HG02973 (cell line): ENCODE data around the gene DIABLO.
"Not testable (repeated sequence)": the region's sequence is repeated elsewhere in the genome, so short reads cannot be mapped to it uniquely, and the experiment has no call there.

Experiments
- ATAC-seq: cut with Tn5 transposase; IDR thresholded peaks from one replicate; pipeline ENCODE4 v1.9.1; 2021; ENCODE audit warnings: moderate library complexity; ENCODE audit not compliant: unreplicated experiment

DIABLO gene

GRCh38 chr12:122190842-122191668 is 34.8 kb downstream of the DIABLO start:
- ATAC-seq = no peak

- ATAC-seq = no peak
These were observed 36.0 kb downstream of the DIABLO start for GRCh38 chr12:122189626-122190475.

- ATAC-seq = no peak
These were observed 38.4 kb downstream of the DIABLO start for GRCh38 chr12:122187466-122187865.

- no peak for ATAC-seq
These were observed 40.3 kb downstream of the DIABLO start for GRCh38 chr12:122185494-122186082.

GRCh38 chr12:122185079-122185478 is 40.8 kb downstream of the DIABLO start:
- ATAC-seq = no peak

GRCh38 chr12:122184517-122184916 is 41.3 kb downstream of the DIABLO start:
- no peak for ATAC-seq

- no peak for ATAC-seq
These were observed 42.3 kb downstream of the DIABLO start for GRCh38 chr12:122183588-122183940.

GRCh38 chr12:122182887-122183587 is 42.8 kb downstream of the DIABLO start, which contains the start of gene LRRC43:
TSS of gene LRRC43 (plus strand) at chr12:122183123. CDS start at chr12:122183145, 22 bp downstream.
- no peak for ATAC-seq

- ATAC-seq = not testable (repeated sequence)
These were observed 49.4 kb downstream of the DIABLO start for GRCh38 chr12:122176473-122176872.

- ATAC-seq = no peak
These were observed 51.6 kb downstream of the DIABLO start, which contains the start of gene IL31 for GRCh38 chr12:122174155-122174845. TSS of gene IL31 (minus strand) at chr12:122174221. CDS start at chr12:122174172, 49 bp downstream.

GRCh38 chr12:122172262-122172939 is 53.5 kb downstream of the DIABLO start:
- no peak for ATAC-seq

- no peak for ATAC-seq
These were observed 54.5 kb downstream of the DIABLO start for GRCh38 chr12:122171399-122171798.

- no peak for ATAC-seq
These were observed 57.4 kb downstream of the DIABLO start for GRCh38 chr12:122168492-122168891.

- ATAC-seq = no peak
These were observed 58.4 kb downstream of the DIABLO start for GRCh38 chr12:122167356-122167925.

- no peak for ATAC-seq
These were observed 59.2 kb downstream of the DIABLO start for GRCh38 chr12:122166422-122167349.

- ATAC-seq = no peak
These were observed 62.9 kb downstream of the DIABLO start for GRCh38 chr12:122162976-122163375.

- ATAC-seq = no peak
These were observed 64.2 kb downstream of the DIABLO start for GRCh38 chr12:122161682-122162081.

- no peak for ATAC-seq
These were observed 65.1 kb downstream of the DIABLO start for GRCh38 chr12:122160761-122161160.
